Spinal cord (tissue), 10 donors: Measurements from ENCODE around the gene CDA. TPM values are rescaled to one million over a fixed set of nuclear protein-coding genes. Genes with fewer than 3 reads are reported as not detected.
"Not testable (repeated sequence)": the region's sequence is repeated elsewhere in the genome, so short reads cannot be mapped to it uniquely, and the experiment has no call there.

Experiments
- DNase-seq, 6 donors: peaks; one replicate each; pipeline versions ENCODE4 v3.0.0 to v3.0.0-alpha.2; 2013 to 2015; ENCODE audit warnings: low spot score in 6 of 6, low read depth in 4 of 6
- H3K27ac ChIP-seq: one replicate; pipeline ENCODE4 v1.5.1; 2013; ENCODE audit warnings: low read depth, low read length, control low read depth
- H3K27me3 ChIP-seq: one replicate; pipeline ENCODE4 v1.6.1; 2013; ENCODE audit warnings: low read length; ENCODE audit not compliant: control insufficient read depth, insufficient read depth
- H3K36me3 ChIP-seq: one replicate; pipeline ENCODE4 v1.6.1; 2013; ENCODE audit warnings: low read length; ENCODE audit not compliant: control insufficient read depth, insufficient read depth
- H3K4me1 ChIP-seq: one replicate; pipeline ENCODE4 v1.6.1; 2013; ENCODE audit warnings: low read length; ENCODE audit not compliant: control insufficient read depth, insufficient read depth
- H3K4me3 ChIP-seq: one replicate; pipeline ENCODE4 v1.5.1; 2013; ENCODE audit warnings: low read depth, low read length, control low read depth
- H3K9me3 ChIP-seq: one replicate; pipeline ENCODE4 v1.6.1; 2013; ENCODE audit warnings: low read length; ENCODE audit not compliant: control insufficient read depth, insufficient read depth
- WGBS: methylation state at CpG from one replicate; pipeline ENCODE4 v1.1.5; 2013; ENCODE audit warnings: missing lambda C conversion rate; ENCODE audit not compliant: insufficient coverage; 5-methylcytosine and 5-hydroxymethylcytosine counted together
- polyA plus RNA-seq, 2 donors: library from polyadenylated mRNA; unstranded; fragments of 120-200 nt; gene quantifications; one replicate each; pipeline ENCODE4 v1.2.1, GENCODE V29; 2013; ENCODE audit not compliant: insufficient read length in 2 of 2
- total RNA-seq, 2 donors: library from RNA; depleted of rRNA in 1 of 2; stranded (reverse); fragments of 120-200 nt in 1 of 2; fragments of >200 nt in 1 of 2; gene quantifications; one replicate each; pipeline versions ENCODE4 v1.2.3 to v1.2.4, GENCODE V29; 2013 to 2014
- donor health status: healthy.

The CDA gene
- total and polyA plus RNA-seq, 4 donors: 0.57 to 1.8 (median 0.80) TPM

GRCh38 chr1:20600156-20600555 lies 11.3 kb downstream of the CDA start:
- Histone ChIP-seq H3K36me3 (no peaks in the 10 kb centered on the region), H3K27me3 (no peaks in the 10 kb centered on the region), H3K4me3 (no peak overlapping the region), H3K4me1 (no peaks in the 10 kb centered on the region), H3K9me3 (no peaks in the 10 kb centered on the region), H3K27ac (no peak overlapping the region)
- no peak for DNase-seq
- WGBS: 80% methylated on average over 3 of the region's 5 CpGs

GRCh38 chr1:20601129-20601825 lies 12.4 kb downstream of the CDA start:
- no peak for DNase-seq
- Histone ChIP-seq H3K4me1 (no peaks in the 10 kb centered on the region), H3K36me3 (no peaks in the 10 kb centered on the region), H3K27ac (no peak overlapping the region), H3K27me3 (no peaks in the 10 kb centered on the region), H3K4me3 (no peak overlapping the region), H3K9me3 (no peaks in the 10 kb centered on the region)
- 100% methylated on average over 1 of the region's 5 CpGs for WGBS

DNA sequence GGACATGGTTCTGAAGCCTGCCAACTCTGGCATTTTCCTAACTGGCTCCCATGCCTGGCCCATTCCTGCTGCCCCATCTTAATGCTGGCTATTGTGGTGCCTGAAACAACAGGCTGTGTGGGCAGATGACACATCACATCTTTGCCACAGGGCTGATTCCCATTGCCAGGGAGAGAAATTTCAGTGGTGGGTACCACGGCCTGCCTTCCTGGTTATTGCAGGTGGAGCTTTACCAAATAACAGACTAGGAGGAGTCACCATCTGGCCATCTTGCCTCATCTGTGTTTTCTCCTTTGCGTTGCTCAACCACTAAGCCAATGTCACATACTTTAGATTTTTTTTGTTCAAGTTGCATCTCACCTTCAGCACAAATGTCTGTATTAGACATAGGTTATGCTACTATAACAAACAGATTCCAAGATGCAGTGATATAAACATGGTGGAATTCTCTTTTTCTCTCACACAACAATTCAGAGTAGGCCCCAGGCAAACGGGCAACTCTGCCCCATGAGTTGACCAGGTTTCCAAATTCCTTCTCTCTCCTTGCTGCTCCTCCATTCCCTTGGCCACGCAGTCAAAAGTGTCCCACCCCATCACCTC lies 14.1 kb downstream of the CDA start:
- WGBS: 94% methylated on average over 2 of the region's 4 CpGs

DNA sequence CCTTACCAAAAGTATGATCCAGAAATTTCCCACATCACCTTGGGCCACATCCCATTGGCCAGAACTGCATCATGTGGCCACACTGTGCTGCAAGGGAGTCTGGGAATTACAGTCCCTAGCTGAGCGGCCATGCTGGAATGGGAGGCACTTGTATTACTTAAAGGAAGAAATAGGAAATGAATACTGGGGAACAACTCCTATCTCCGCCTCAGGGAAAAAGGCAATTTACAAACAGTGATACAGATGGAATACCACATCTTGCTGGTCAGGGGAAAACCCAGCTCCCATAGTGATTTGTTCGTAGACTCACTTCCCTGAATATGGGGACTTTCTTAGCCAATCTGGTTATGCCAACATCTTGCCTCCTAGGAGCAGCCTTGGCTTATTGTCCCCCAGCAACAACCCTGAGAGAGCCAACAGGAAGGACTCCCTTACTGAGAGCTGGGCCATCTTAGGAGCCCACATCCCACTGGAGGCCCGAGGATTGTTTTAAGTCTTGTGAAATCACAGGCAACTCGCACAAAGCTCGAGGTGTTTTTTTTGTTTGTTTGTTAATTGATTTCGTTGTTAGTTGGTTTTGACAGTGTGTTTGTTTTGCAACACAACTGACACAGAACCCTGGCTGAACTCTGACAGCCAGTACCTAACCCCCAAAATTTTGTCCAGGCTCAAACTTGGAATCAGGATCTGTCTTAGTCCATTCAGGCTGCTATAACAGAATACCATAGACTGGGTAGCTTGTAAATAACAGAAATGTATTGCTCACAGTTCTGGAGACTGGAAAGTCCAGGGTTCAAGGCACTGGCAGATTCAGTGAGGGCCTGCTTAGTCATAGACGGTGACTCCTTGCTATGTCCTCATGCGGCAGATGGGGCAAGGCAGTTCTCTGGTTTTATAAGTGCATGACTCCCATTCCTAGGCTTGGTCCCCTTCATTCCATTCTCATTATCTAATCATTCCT lies 14.9 kb downstream of the CDA start:
- WGBS: 93% methylated on average over 4 of the region's 9 CpGs
- Histone ChIP-seq H3K4me1 (no peaks in the 10 kb centered on the region), H3K27ac (no peak overlapping the region), H3K4me3 (no peak overlapping the region), H3K9me3 (no peaks in the 10 kb centered on the region), H3K36me3 (no peaks in the 10 kb centered on the region), H3K27me3 (no peaks in the 10 kb centered on the region)
- no peak for DNase-seq

More for the DNA sequence above, 14.1 kb downstream of the CDA start:
- Histone ChIP-seq H3K27ac (no peak overlapping the region), H3K27me3 (no peaks in the 10 kb centered on the region), H3K9me3 (no peaks in the 10 kb centered on the region), H3K4me1 (no peaks in the 10 kb centered on the region), H3K4me3 (no peak overlapping the region), H3K36me3 (no peaks in the 10 kb centered on the region)
- no peak for DNase-seq

GRCh38 chr1:20604678-20605077 lies 15.8 kb downstream of the CDA start:
- Histone ChIP-seq H3K4me3 (no peak overlapping the region), H3K4me1 (no peaks in the 10 kb centered on the region), H3K27ac (no peak overlapping the region), H3K36me3 (no peaks in the 10 kb centered on the region), H3K9me3 (no peaks in the 10 kb centered on the region), H3K27me3 (no peaks in the 10 kb centered on the region)
- no peak for DNase-seq
- WGBS: 92% methylated on average over 5 of the region's 7 CpGs

- H3K27ac ChIP-seq, H3K4me3 ChIP-seq, H3K4me1 ChIP-seq, H3K27me3 ChIP-seq, DNase-seq, H3K9me3 ChIP-seq, H3K36me3 ChIP-seq: not testable (repeated sequence)
- WGBS: 84% methylated on average over 3 of the region's 7 CpGs
These were observed 18.1 kb downstream of the CDA start for GRCh38 chr1:20606801-20607570.

GRCh38 chr1:20609541-20609940 lies 20.6 kb downstream of the CDA start:
- no peaks in the 10 kb centered on the region for H3K27me3 ChIP-seq
- DNase-seq: no peak
- no peaks in the 10 kb centered on the region for H3K36me3 ChIP-seq
- peaks cover 8% of the 10 kb centered on the region for H3K4me1 ChIP-seq
- no peak overlapping the region for H3K4me3 ChIP-seq
- no peak overlapping the region for H3K27ac ChIP-seq
- H3K9me3 ChIP-seq: no peaks in the 10 kb centered on the region
- 70% methylated on average over 2 of the region's 6 CpGs for WGBS

- Histone ChIP-seq H3K4me3 (no peak overlapping the region), H3K4me1 (peaks cover 8% of the 10 kb centered on the region), H3K9me3 (no peaks in the 10 kb centered on the region), H3K27me3 (no peaks in the 10 kb centered on the region), H3K36me3 (no peaks in the 10 kb centered on the region), H3K27ac (no peak overlapping the region)
- DNase-seq: no peak
- WGBS: 100% methylated on average over 2 of the region's 2 CpGs
These were observed 22.1 kb downstream of the CDA start for GRCh38 chr1:20610970-20611369.

GRCh38 chr1:20611652-20612051 lies 22.8 kb downstream of the CDA start:
- peaks cover 8% of the 10 kb centered on the region for H3K4me1 ChIP-seq
- 95% methylated on average over 3 of the region's 5 CpGs for WGBS
- no peaks in the 10 kb centered on the region for H3K36me3 ChIP-seq
- H3K27ac ChIP-seq: no peak overlapping the region
- no peak for DNase-seq
- no peaks in the 10 kb centered on the region for H3K27me3 ChIP-seq
- H3K4me3 ChIP-seq: no peak overlapping the region
- no peaks in the 10 kb centered on the region for H3K9me3 ChIP-seq
